Psoas muscle (tissue), 8 donors: ENCODE measurements around the gene GRM5. TPM values are rescaled to one million over a fixed set of nuclear protein-coding genes. Genes with fewer than 3 reads are reported as not detected.

Experiments used
- ATAC-seq, 4 donors: fragments of 200-7000 bp; cut with Tn5 transposase; one replicate each; pipeline ENCODE4 v1.9.1; 2020; ENCODE audit warnings: moderate library complexity in 3 of 4, mild to moderate bottlenecking in 2 of 4
- DNase-seq, 2 donors: peaks; one replicate each; pipeline ENCODE4 v3.0.0-alpha.2; 2020
- H3K27ac ChIP-seq: fragments of 200-600 bp; one replicate; pipeline ENCODE4 v1.8.0; 2022
- H3K27me3 ChIP-seq, 3 donors: fragments of 200-600 bp in 1 of 3; one replicate each; pipeline versions ENCODE4 v1.6.1 to v1.8.0; 2013 to 2022; ENCODE audit warnings: low read length in 2 of 3, mild to moderate bottlenecking in 2 of 3, moderate library complexity in 1 of 3; ENCODE audit not compliant: insufficient read depth in 3 of 3
- H3K36me3 ChIP-seq, 2 donors: fragments of 200-600 bp in 1 of 2; one replicate each; pipeline versions ENCODE4 v1.6.1 to v1.8.0; 2013 to 2022; ENCODE audit warnings: low read depth in 1 of 2, mild to moderate bottlenecking in 1 of 2, moderate library complexity in 1 of 2; ENCODE audit not compliant: insufficient read depth in 1 of 2
- H3K4me1 ChIP-seq: fragments of 200-600 bp; one replicate; pipeline ENCODE4 v1.8.0; 2022
- H3K4me3 ChIP-seq: fragments of 200-600 bp; one replicate; pipeline ENCODE4 v1.8.0; 2022; ENCODE audit warnings: mild to moderate bottlenecking
- H3K9me3 ChIP-seq: fragments of 200-600 bp; one replicate; pipeline ENCODE4 v1.8.0; 2022
- CTCF ChIP-seq: fragments of 200-600 bp; IDR thresholded peaks from one replicate; pipeline ENCODE4 v1.8.0; 2022; ENCODE audit warnings: antibody characterized with exemption
- WGBS, 3 donors: extraction: QIAGEN DNeasy Blood & Tissue Kit; methylation state at CpG; one replicate each; pipeline versions ENCODE4 v1.1.6 to v1.1.7; 2013; 5-methylcytosine and 5-hydroxymethylcytosine counted together
- intact Hi-C, 2 donors: fragments of 100-400 bp; cut with DNase I; formaldehyde crosslinking; loops; one replicate each; pipeline versions ENCODE4 v1.11.0 to v1.14.2; 2022
- polyA plus RNA-seq, 3 donors: library from polyadenylated mRNA; stranded (reverse); fragments of 200-250 nt; gene quantifications; one replicate each; pipeline ENCODE4 v1.2.3, GENCODE V29; 2013
- total RNA-seq, 4 donors: library from RNA; stranded (reverse); fragmentation: NEBNext Ultra II Directional in 2 of 4; extraction: Animal tissue kit (Norgen Biotek cat#: 25700) in 2 of 4; gene quantifications; one replicate each; pipeline versions ENCODE4 v1.2.1 to v1.2.4, GENCODE V29; 2021 to 2023
- donor health status: healthy with polysubstance abuse.
- donor health status: DM: no; HTN: no; CAD: no; lungs with moderate emphysema.
- donor health status: Bipolar disorder and iron deficiency.
- donor health status: healthy.
- donor health status: DM: yes; HTN: yes; CAD: no.
- donor health status: DM: no; HTN: no; CAD: no.
- donor health status: DM: no; HTN: no; CAD: no.
- donor health status: DM: yes; HTN: yes; CAD: no.

Gene GRM5
- total and polyA plus RNA-seq, 7 donors = under 0.01 TPM; not detected in 6

- no peaks in the 10 kb centered on the region for H3K9me3 ChIP-seq
- H3K4me1 ChIP-seq = no peaks in the 10 kb centered on the region
- intact Hi-C loops = no loop called here
- whole genome bisulfite sequencing, 3 donors = 70 to 76% (median 73%) methylated on average over 2 of the region's 2 CpGs
- H3K4me3 ChIP-seq = no peak overlapping the region
- no peaks in the 10 kb centered on the region for H3K36me3 ChIP-seq
- no peaks in the 10 kb centered on the region for H3K27me3 ChIP-seq
- no peak for ATAC-seq
- H3K27ac ChIP-seq = no peak overlapping the region
- DNase-seq = no peak
- no peak for TF ChIP-seq CTCF
Measured at GRCh38 chr11:88651556-88651955, 414.2 kb downstream of the GRM5 start.

- Histone ChIP-seq H3K9me3 (no peaks in the 10 kb centered on the region), H3K36me3 (no peaks in the 10 kb centered on the region), H3K4me1 (no peaks in the 10 kb centered on the region), H3K27ac (no peak overlapping the region), H3K4me3 (no peak overlapping the region), H3K27me3 (no peaks in the 10 kb centered on the region)
- intact Hi-C loops = no loop called here
- ATAC-seq = no peak
- no peak for DNase-seq
- no peak for TF ChIP-seq CTCF
Measured at GRCh38 chr11:88644724-88645123, 421.1 kb downstream of the GRM5 start.

GRCh38 chr11:88632163-88632562 is 433.6 kb downstream of the GRM5 start:
- intact Hi-C loops = no loop called here
- ATAC-seq = no peak
- no peaks in the 10 kb centered on the region for H3K9me3 ChIP-seq
- H3K4me1 ChIP-seq = no peaks in the 10 kb centered on the region
- DNase-seq = no peak
- H3K4me3 ChIP-seq = no peak overlapping the region
- WGBS, 3 donors = 69 to 74% (median 72%) methylated on average over 4 of the region's 4 CpGs
- no peak for TF ChIP-seq CTCF
- H3K27me3 ChIP-seq = no peaks in the 10 kb centered on the region
- no peak overlapping the region for H3K27ac ChIP-seq
- no peaks in the 10 kb centered on the region for H3K36me3 ChIP-seq

- no peak overlapping the region for H3K4me3 ChIP-seq
- DNase-seq = no peak
- TF ChIP-seq CTCF = no peak
- H3K9me3 ChIP-seq = no peaks in the 10 kb centered on the region
- H3K27me3 ChIP-seq = no peaks in the 10 kb centered on the region
- H3K27ac ChIP-seq = no peak overlapping the region
- WGBS, 3 donors = 14 to 49% (median 25%) methylated on average over 1 of the region's 1 CpG
- no peaks in the 10 kb centered on the region for H3K4me1 ChIP-seq
- intact Hi-C loops = no loop called here
- ATAC-seq = no peak
- H3K36me3 ChIP-seq = no peaks in the 10 kb centered on the region
Measured at GRCh38 chr11:88631497-88631896, 434.3 kb downstream of the GRM5 start.

GRCh38 chr11:88629496-88629895 is 436.3 kb downstream of the GRM5 start:
- WGBS, 3 donors = 82 to 95% (median 84%) methylated on average over 2 of the region's 2 CpGs

More at GRCh38 chr11:88629496-88629895, 436.3 kb downstream of the GRM5 start:
- Histone ChIP-seq H3K27me3 (no peaks in the 10 kb centered on the region), H3K27ac (no peak overlapping the region), H3K36me3 (no peaks in the 10 kb centered on the region), H3K9me3 (no peaks in the 10 kb centered on the region), H3K4me3 (no peak overlapping the region), H3K4me1 (no peaks in the 10 kb centered on the region)
- no peak for TF ChIP-seq CTCF
- intact Hi-C loops = no loop called here
- no peak for DNase-seq
- no peak for ATAC-seq
